Measurements from ENCODE around the gene CCDC7.
"Not testable (repeated sequence)": the region's sequence is repeated elsewhere in the genome, so short reads cannot be mapped to it uniquely, and the experiment has no call there.

Gene CCDC7

GRCh38 chr10:32540691-32541470 lies 94.9 kb downstream of the CCDC7 start:
- H3K79me1 ChIP-seq (ENCODE audit: low read depth, low read length): no peaks in the 10 kb centered on the region
- H3K4ac ChIP-seq (ENCODE audit: low read length): no peak overlapping the region
- H3K4me2 ChIP-seq (ENCODE audit: insufficient read depth, low read length, poor library complexity, severe bottlenecking): no peak overlapping the region
- H3K9ac ChIP-seq (ENCODE audit: low read depth, low read length, poor library complexity): no peak overlapping the region
- no peaks in the 10 kb centered on the region for H3K4me1 ChIP-seq (ENCODE audit: control insufficient read depth in 2 of 2, insufficient read depth in 1 of 2, low read depth in 1 of 2, low read length in 2 of 2)
- no peak overlapping the region for H3K14ac ChIP-seq (ENCODE audit: low read length)
- H3K23ac ChIP-seq (ENCODE audit: low read depth, low read length, poor library complexity): no peak overlapping the region
- H2BK5ac ChIP-seq (ENCODE audit: low read length): no peak overlapping the region
- H2BK15ac ChIP-seq (ENCODE audit: low read length): no peak overlapping the region
- no peak overlapping the region for H2BK120ac ChIP-seq (ENCODE audit: low read depth, low read length)
- no peak overlapping the region for H4K8ac ChIP-seq (ENCODE audit: low read depth, low read length)
- H3K27ac ChIP-seq (replicated peaks; ENCODE audit: low read length): no peak overlapping the region
- no peak overlapping the region for H2AK5ac ChIP-seq (ENCODE audit: low read depth, low read length)
- peaks cover 0 to 2% of the 10 kb centered on the region in 2 donors for H3K9me3 ChIP-seq (replicated peaks in 1 of 2; ENCODE audit: control insufficient read depth in 2 of 2, insufficient read depth in 1 of 2, low read depth in 1 of 2, low read length in 2 of 2)
- no peak for DNase-seq (ENCODE audit: low spot score)
- no peaks in the 10 kb centered on the region for H3K27me3 ChIP-seq (ENCODE audit: control insufficient read depth in 3 of 3, insufficient read depth in 3 of 3, low read depth in 1 of 3, low read length in 3 of 3)
- no CpG with 5 or more reads among the region's 6 CpGs for WGBS, 2 donors (ENCODE audit: extremely low coverage in 2 of 2, insufficient read length in 2 of 2, insufficient replicate concordance in 1 of 2)
- no peak overlapping the region for H4K91ac ChIP-seq (ENCODE audit: low read depth, low read length, poor library complexity)
- peaks cover 0 to 2% of the 10 kb centered on the region in 2 donors for H3K36me3 ChIP-seq (replicated peaks in 1 of 2; ENCODE audit: control insufficient read depth in 2 of 2, insufficient read depth in 2 of 2, low read length in 2 of 2)
- no peak overlapping the region for H3K4me3 ChIP-seq (ENCODE audit: low read length in 2 of 2)
- no peak overlapping the region for H2BK12ac ChIP-seq (ENCODE audit: low read length)
- H2AFZ ChIP-seq (ENCODE audit: low read length): no peak overlapping the region
- H3K18ac ChIP-seq (ENCODE audit: low read length): no peak overlapping the region

- Histone ChIP-seq H3K27ac (replicated peaks; ENCODE audit: low read length) (no peak overlapping the region), H3K79me1 (ENCODE audit: low read depth, low read length) (no peaks in the 10 kb centered on the region), H2BK5ac (ENCODE audit: low read length) (no peak overlapping the region), H2AFZ (ENCODE audit: low read length) (no peak overlapping the region), H2BK15ac (ENCODE audit: low read length) (no peak overlapping the region), H3K4me1 (ENCODE audit: control insufficient read depth in 2 of 2, insufficient read depth in 1 of 2, low read depth in 1 of 2, low read length in 2 of 2) (no peaks in the 10 kb centered on the region), H2BK120ac (ENCODE audit: low read depth, low read length) (no peak overlapping the region), H3K4me3 (ENCODE audit: low read length in 2 of 2) (no peak overlapping the region), H2BK12ac (ENCODE audit: low read length) (no peak overlapping the region), H3K36me3 (replicated peaks in 1 of 2; ENCODE audit: control insufficient read depth in 2 of 2, insufficient read depth in 2 of 2, low read length in 2 of 2) (no peaks in the 10 kb centered on the region), H3K9me3 (replicated peaks in 1 of 2; ENCODE audit: control insufficient read depth in 2 of 2, insufficient read depth in 1 of 2, low read depth in 1 of 2, low read length in 2 of 2) (no peaks in the 10 kb centered on the region), H3K14ac (ENCODE audit: low read length) (no peak overlapping the region), H3K4me2 (ENCODE audit: insufficient read depth, low read length, poor library complexity, severe bottlenecking) (no peak overlapping the region), H4K91ac (ENCODE audit: low read depth, low read length, poor library complexity) (no peak overlapping the region), H3K18ac (ENCODE audit: low read length) (no peak overlapping the region), H3K4ac (ENCODE audit: low read length) (no peak overlapping the region), H3K9ac (ENCODE audit: low read depth, low read length, poor library complexity) (no peak overlapping the region), H3K23ac (ENCODE audit: low read depth, low read length, poor library complexity) (no peak overlapping the region), H3K27me3 (ENCODE audit: control insufficient read depth in 3 of 3, insufficient read depth in 3 of 3, low read depth in 1 of 3, low read length in 3 of 3) (no peaks in the 10 kb centered on the region), H4K8ac (ENCODE audit: low read depth, low read length) (no peak overlapping the region), H2AK5ac (ENCODE audit: low read depth, low read length) (no peak overlapping the region)
- no CpG with 5 or more reads among the region's 7 CpGs for WGBS, 2 donors (ENCODE audit: extremely low coverage in 2 of 2, insufficient read length in 2 of 2, insufficient replicate concordance in 1 of 2)
- DNase-seq (ENCODE audit: low spot score): no peak
These were observed 102.3 kb downstream of the CCDC7 start for GRCh38 chr10:32548208-32548607.

GRCh38 chr10:32556783-32557395 lies 110.9 kb downstream of the CCDC7 start:
- H2BK5ac ChIP-seq (ENCODE audit: low read length): no peak overlapping the region
- no peak overlapping the region for H3K23ac ChIP-seq (ENCODE audit: low read depth, low read length, poor library complexity)
- WGBS, 2 donors (ENCODE audit: extremely low coverage in 2 of 2, insufficient read length in 2 of 2, insufficient replicate concordance in 1 of 2): no CpG with 5 or more reads among the region's 3 CpGs
- no peak overlapping the region for H2AFZ ChIP-seq (ENCODE audit: low read length)
- H3K18ac ChIP-seq (ENCODE audit: low read length): no peak overlapping the region
- H2AK5ac ChIP-seq (ENCODE audit: low read depth, low read length): no peak overlapping the region
- H3K4ac ChIP-seq (ENCODE audit: low read length): no peak overlapping the region
- H2BK15ac ChIP-seq (ENCODE audit: low read length): no peak overlapping the region
- no peak for DNase-seq (ENCODE audit: low spot score)
- no peak overlapping the region for H2BK12ac ChIP-seq (ENCODE audit: low read length)
- H4K8ac ChIP-seq (ENCODE audit: low read depth, low read length): no peak overlapping the region
- H2BK120ac ChIP-seq (ENCODE audit: low read depth, low read length): no peak overlapping the region
- H3K36me3 ChIP-seq (replicated peaks in 1 of 2; ENCODE audit: control insufficient read depth in 2 of 2, insufficient read depth in 2 of 2, low read length in 2 of 2): no peaks in the 10 kb centered on the region
- no peak overlapping the region for H3K27ac ChIP-seq (replicated peaks; ENCODE audit: low read length)
- peaks cover 0 to 3% of the 10 kb centered on the region in 2 donors for H3K9me3 ChIP-seq (replicated peaks in 1 of 2; ENCODE audit: control insufficient read depth in 2 of 2, insufficient read depth in 1 of 2, low read depth in 1 of 2, low read length in 2 of 2)
- no peak overlapping the region for H4K91ac ChIP-seq (ENCODE audit: low read depth, low read length, poor library complexity)
- H3K9ac ChIP-seq (ENCODE audit: low read depth, low read length, poor library complexity): no peak overlapping the region
- no peak overlapping the region for H3K4me3 ChIP-seq (ENCODE audit: low read length in 2 of 2)
- no peaks in the 10 kb centered on the region for H3K79me1 ChIP-seq (ENCODE audit: low read depth, low read length)
- H3K14ac ChIP-seq (ENCODE audit: low read length): no peak overlapping the region
- H3K4me2 ChIP-seq (ENCODE audit: insufficient read depth, low read length, poor library complexity, severe bottlenecking): no peak overlapping the region
- H3K27me3 ChIP-seq (ENCODE audit: control insufficient read depth in 3 of 3, insufficient read depth in 3 of 3, low read depth in 1 of 3, low read length in 3 of 3): no peaks in the 10 kb centered on the region
- H3K4me1 ChIP-seq (ENCODE audit: control insufficient read depth in 2 of 2, insufficient read depth in 1 of 2, low read depth in 1 of 2, low read length in 2 of 2): no peaks in the 10 kb centered on the region

DNA sequence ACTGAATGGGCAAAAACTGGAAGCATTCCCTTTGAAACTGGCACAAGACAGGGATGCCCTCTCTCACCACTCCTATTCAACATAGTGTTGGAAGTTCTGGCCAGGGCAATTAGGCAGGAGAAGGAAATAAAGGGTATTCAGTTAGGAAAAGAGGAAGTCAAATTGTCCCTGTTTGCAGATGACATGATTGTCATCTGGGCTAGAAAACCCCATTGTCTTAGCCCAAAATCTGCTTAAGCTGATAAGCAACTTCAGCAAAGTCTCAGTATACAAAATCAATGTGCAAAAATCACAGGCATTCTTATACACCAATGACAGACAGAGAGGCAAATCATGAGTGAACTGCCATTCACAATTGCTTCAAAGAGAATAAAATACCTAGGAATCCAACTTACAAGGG lies 116.8 kb downstream of the CCDC7 start:
- H3K4me3 ChIP-seq (ENCODE audit: low read length in 2 of 2); H3K18ac ChIP-seq (ENCODE audit: low read length); H4K8ac ChIP-seq (ENCODE audit: low read depth, low read length); H2AFZ ChIP-seq (ENCODE audit: low read length); H2BK120ac ChIP-seq (ENCODE audit: low read depth, low read length); H3K27ac ChIP-seq (replicated peaks; ENCODE audit: low read length); H3K23ac ChIP-seq (ENCODE audit: low read depth, low read length, poor library complexity); H2BK5ac ChIP-seq (ENCODE audit: low read length); H3K9me3 ChIP-seq (replicated peaks in 1 of 2; ENCODE audit: control insufficient read depth in 2 of 2, insufficient read depth in 1 of 2, low read depth in 1 of 2, low read length in 2 of 2); H4K91ac ChIP-seq (ENCODE audit: low read depth, low read length, poor library complexity); H2BK15ac ChIP-seq (ENCODE audit: low read length); H3K4ac ChIP-seq (ENCODE audit: low read length); H3K14ac ChIP-seq (ENCODE audit: low read length); DNase-seq (ENCODE audit: low spot score); H2AK5ac ChIP-seq (ENCODE audit: low read depth, low read length); H3K79me1 ChIP-seq (ENCODE audit: low read depth, low read length); H3K4me1 ChIP-seq (ENCODE audit: control insufficient read depth in 2 of 2, insufficient read depth in 1 of 2, low read depth in 1 of 2, low read length in 2 of 2); H3K27me3 ChIP-seq (ENCODE audit: control insufficient read depth in 3 of 3, insufficient read depth in 3 of 3, low read depth in 1 of 3, low read length in 3 of 3); H3K9ac ChIP-seq (ENCODE audit: low read depth, low read length, poor library complexity); H2BK12ac ChIP-seq (ENCODE audit: low read length); H3K4me2 ChIP-seq (ENCODE audit: insufficient read depth, low read length, poor library complexity, severe bottlenecking); H3K36me3 ChIP-seq (replicated peaks in 1 of 2; ENCODE audit: control insufficient read depth in 2 of 2, insufficient read depth in 2 of 2, low read length in 2 of 2): not testable (repeated sequence)
